Measurements from ENCODE around the gene TANGO6.
"Not testable (repeated sequence)": the region's sequence is repeated elsewhere in the genome, so short reads cannot be mapped to it uniquely, and the experiment has no call there.

Gene TANGO6

GRCh38 chr16:69118468-69118867 is 275.1 kb downstream of the TANGO6 start:
- no peak for DNase-seq (ENCODE audit: low read depth)

GRCh38 chr16:69118994-69119393 is 275.7 kb downstream of the TANGO6 start:
- DNase-seq (ENCODE audit: low read depth), result no peak

GRCh38 chr16:69119536-69119935 is 276.2 kb downstream of the TANGO6 start:
- no peak for DNase-seq (ENCODE audit: low read depth)

GRCh38 chr16:69120096-69120664 is 276.8 kb downstream of the TANGO6 start:
- DNase-seq (ENCODE audit: low read depth), result no peak

GRCh38 chr16:69123910-69124309 is 280.6 kb downstream of the TANGO6 start:
- DNase-seq (ENCODE audit: low read depth), result peak; percentile 62

- DNase-seq (ENCODE audit: low read depth), result not testable (repeated sequence)
Observed at GRCh38 chr16:69124406-69124805, 281.1 kb downstream of the TANGO6 start.

- DNase-seq (ENCODE audit: low read depth), result not testable (repeated sequence)
Observed at GRCh38 chr16:69124961-69125360, 281.6 kb downstream of the TANGO6 start.

- no peak for DNase-seq (ENCODE audit: low read depth)
Observed at GRCh38 chr16:69126221-69126620, 282.9 kb downstream of the TANGO6 start.

GRCh38 chr16:69126801-69127200 is 283.5 kb downstream of the TANGO6 start:
- not testable (repeated sequence) for DNase-seq (ENCODE audit: low read depth)

- DNase-seq (ENCODE audit: low read depth), result no peak
Observed at GRCh38 chr16:69127966-69128510, 284.7 kb downstream of the TANGO6 start.

GRCh38 chr16:69130461-69130860 is 287.1 kb downstream of the TANGO6 start:
- DNase-seq (ENCODE audit: low read depth), result no peak

GRCh38 chr16:69131167-69131838 is 288.0 kb downstream of the TANGO6 start:
- no peak for DNase-seq (ENCODE audit: low read depth)

- DNase-seq (ENCODE audit: low read depth), result peak; percentile 58
Observed at GRCh38 chr16:69131839-69132423, 288.6 kb downstream of the TANGO6 start.

- DNase-seq (ENCODE audit: low read depth), result peak; percentile 81
Observed at GRCh38 chr16:69132424-69133252, 289.3 kb downstream of the TANGO6 start, which contains the start of the genes CHTF8 and UTP4. Gene CHTF8, minus strand, starts transcription at chr16:69132588. Its CDS starts 11,130 bp downstream, at chr16:69121458. Gene UTP4, plus strand, starts transcription at chr16:69132649. Its CDS starts 811 bp downstream, at chr16:69133460.

GRCh38 chr16:69133373-69133954 is 290.1 kb downstream of the TANGO6 start:
- DNase-seq (ENCODE audit: low read depth), result no peak

All from activated T-cell treated with anti-CD3 and anti-CD28 coated beads for 1 hour (primary cell).